GM12891 (cell line): ENCODE measurements around the gene RYR2.

Source experiments
- POLR2A ChIP-seq: IDR thresholded peaks from 2 replicates; pipeline ENCODE4 v1.6.1; 2011; ENCODE audit warnings: low read depth, low read length, control low read depth
- POLR2AphosphoS5 ChIP-seq: IDR thresholded peaks from 2 replicates; pipeline ENCODE4 v1.6.1; 2011; ENCODE audit warnings: low read depth, low read length, control low read depth
- POU2F2 ChIP-seq: IDR thresholded peaks from 2 replicates; pipeline ENCODE4 v1.6.1; 2011; ENCODE audit warnings: low read depth, mild to moderate bottlenecking, control low read depth, low read length, moderate library complexity
- TAF1 ChIP-seq: IDR thresholded peaks from 2 replicates; pipeline ENCODE4 v1.6.1; 2011; ENCODE audit warnings: low read depth, low read length, control low read depth

DNA sequence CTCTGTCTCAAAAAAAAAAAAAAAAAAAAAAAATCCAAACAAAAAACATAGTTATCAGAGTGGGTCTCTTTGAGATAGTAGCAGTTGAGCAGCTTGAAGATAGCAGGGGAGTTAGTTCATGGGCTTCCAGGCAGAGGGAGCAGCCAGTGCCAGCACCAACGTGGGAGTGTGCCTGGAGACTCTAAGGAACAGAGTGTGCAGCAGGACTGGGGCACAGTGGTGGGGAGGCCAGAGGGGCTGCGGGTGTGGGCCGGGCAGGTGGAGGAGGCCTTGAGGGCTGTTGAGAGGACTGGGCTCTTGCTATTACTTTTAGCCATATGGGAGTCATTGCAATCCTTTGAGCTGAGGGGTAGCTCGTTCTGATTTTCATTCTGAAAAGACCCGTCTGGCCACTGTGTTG is 63.8 kb downstream of the RYR2 start:
- no peak for TF ChIP-seq POLR2AphosphoS5
- TF ChIP-seq POLR2A: no peak
- TF ChIP-seq TAF1: no peak
- no peak for TF ChIP-seq POU2F2
